Kidney (tissue), 14 donors: Measurements from ENCODE around the gene NOL6. TPM values are rescaled to one million over a fixed set of nuclear protein-coding genes. Genes with fewer than 3 reads are reported as not detected.
A peak's percentile ranks its signal among the peaks of the same experiment; 100 is the strongest.
"Not testable (repeated sequence)": the region's sequence is repeated elsewhere in the genome, so short reads cannot be mapped to it uniquely, and the experiment has no call there.

Experiments used
- DNase-seq, 5 donors: peaks; one replicate each; pipeline ENCODE4 v3.0.0-alpha.2; 2013 to 2020
- FAIRE-seq: peaks from 2 replicates; lab custom pipeline; 2012; peaks lifted over from hg19 to GRCh38; lab: Jason Lieb, UNC
- H3K27ac ChIP-seq, 2 donors: one replicate each; pipeline ENCODE4 v1.7.0; 2013; ENCODE audit warnings: low read depth in 2 of 2, low read length in 2 of 2, inconsistent platforms in 1 of 2
- H3K27me3 ChIP-seq: one replicate; pipeline ENCODE4 v1.7.1; 2013; ENCODE audit warnings: low read length, inconsistent platforms; ENCODE audit not compliant: control insufficient read depth, insufficient read depth
- H3K36me3 ChIP-seq, 3 donors: one replicate each; pipeline versions ENCODE4 v1.7.0 to v1.7.1; 2013; ENCODE audit warnings: low read length in 3 of 3, control low read depth in 1 of 3, inconsistent platforms in 1 of 3; ENCODE audit not compliant: insufficient read depth in 3 of 3, control insufficient read depth in 2 of 3
- H3K4me1 ChIP-seq, 3 donors: one replicate each; pipeline versions ENCODE4 v1.7.0 to v1.7.1; 2013; ENCODE audit warnings: low read length in 3 of 3, inconsistent platforms in 1 of 3, low read depth in 1 of 3; ENCODE audit not compliant: control insufficient read depth in 2 of 3, insufficient read depth in 2 of 3
- H3K4me3 ChIP-seq, 3 donors: one replicate each; pipeline versions ENCODE4 v1.7.0 to v1.8.1; 2013; ENCODE audit warnings: low read length in 3 of 3, control low read depth in 1 of 3, inconsistent platforms in 1 of 3
- H3K9ac ChIP-seq, 3 donors: one replicate each; pipeline versions ENCODE4 v1.7.0 to v1.7.1; 2013; ENCODE audit warnings: low read length in 3 of 3, control low read depth in 1 of 3, inconsistent platforms in 1 of 3
- H3K9me3 ChIP-seq, 3 donors: one replicate each; pipeline versions ENCODE4 v1.7.0 to v1.7.1; 2013; ENCODE audit warnings: low read length in 3 of 3, control low read depth in 1 of 3, inconsistent platforms in 1 of 3; ENCODE audit not compliant: control insufficient read depth in 2 of 3, insufficient read depth in 1 of 3
- intact Hi-C: fragments of 100-400 bp; cut with DNase I; formaldehyde crosslinking; loops from one replicate; pipeline ENCODE4 v1.11.1; 2022
- polyA plus RNA-seq: library from polyadenylated mRNA; stranded (reverse); fragments of 350-450 nt; fragmentation: Illumina TruSeq; extraction: RNeasy Lipid Tissue Mini Kit (QIAGEN cat#74804); gene quantifications from one replicate; pipeline ENCODE4 v1.2.3, GENCODE V29; 2014; ENCODE audit warnings: low read depth, low replicate concordance; ENCODE audit not compliant: insufficient read depth
- total RNA-seq: library from RNA; stranded (reverse); fragmentation: NEBNext Ultra II Directional; extraction: Animal tissue kit (Norgen Biotek cat#: 25700); gene quantifications from one replicate; pipeline ENCODE4 v1.2.1, GENCODE V29; 2021
- TF ChIP-seq, protein P1 (sequence below): IDR thresholded peaks from 3 replicates; pipeline ENCODE4 v1.5.1; 2012; ENCODE audit warnings: mild to moderate bottlenecking, moderate library complexity, borderline replicate concordance; ENCODE audit not compliant: insufficient read depth; ENCODE audit errors: extremely low read depth
- donor health status: control.
- donor health status: control.
- donor health status: control.
- donor health status: control.
- donor health status: control.
- donor health status: DM: yes; HTN: yes; CAD: no.
- donor health status: Normal renal cell carcinoma (clear cell type).

NOL6 gene
- total and polyA plus RNA-seq, 2 donors from 2014 or later = 10.8 to 32.8 TPM

DNA sequence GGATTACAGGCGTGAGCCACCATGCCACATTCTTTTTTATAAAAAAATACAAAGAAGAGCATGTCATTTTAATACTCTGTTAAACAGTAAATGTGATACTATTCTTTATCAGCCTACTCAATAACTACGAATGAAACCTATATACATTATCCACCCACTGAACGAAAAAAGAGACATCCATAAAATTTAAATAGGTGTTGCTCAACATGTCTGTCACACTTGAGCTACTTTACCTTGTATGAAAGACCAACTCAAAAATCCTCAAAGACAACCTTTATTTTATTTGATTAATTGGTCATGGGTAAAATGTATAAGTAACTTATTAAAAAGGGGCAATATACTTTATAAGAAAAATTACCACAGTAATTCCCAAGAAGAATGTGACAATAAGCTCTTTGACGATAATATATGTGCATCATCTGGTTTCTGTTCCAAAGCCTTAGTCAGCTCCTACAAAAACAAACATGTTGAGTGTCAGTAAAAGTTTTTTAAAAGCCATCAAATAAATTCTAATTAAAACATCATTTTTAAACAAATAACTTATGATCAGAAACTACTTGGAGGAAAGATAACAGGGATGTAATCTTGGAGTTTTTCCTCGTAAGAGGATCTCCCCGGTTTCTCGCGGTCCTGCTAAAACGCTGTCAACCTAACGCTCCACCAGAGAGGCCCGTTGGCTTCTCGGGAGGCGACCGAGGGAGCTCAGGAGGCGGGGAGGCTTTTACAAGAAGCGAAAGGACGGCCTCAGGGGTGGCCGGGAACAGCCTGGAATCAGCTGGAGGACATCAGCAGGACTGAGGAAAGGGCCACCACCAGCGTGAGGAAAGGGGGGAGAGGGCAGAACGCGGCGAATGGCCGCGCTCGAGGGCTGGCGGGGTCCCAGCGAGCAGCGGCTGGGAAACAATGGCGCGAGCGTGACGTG lies 36.8 kb upstream of the NOL6 start:
- Histone ChIP-seq H3K27me3 (no peaks in the 10 kb centered on the region), H3K36me3 (no peaks in the 10 kb centered on the region), H3K9me3 (peaks cover 0 to 7% (median 0%) of the 10 kb centered on the region in 3 donors), H3K4me1 (no peaks in the 10 kb centered on the region), H3K4me3 (peak overlapping the region; percentile 71 to 79 (median 77)), H3K27ac (peak overlapping the region; percentile 67 to 81), H3K9ac (peak overlapping the region; percentile 59 to 87 (median 73))
- TF ChIP-seq, protein P1, sequence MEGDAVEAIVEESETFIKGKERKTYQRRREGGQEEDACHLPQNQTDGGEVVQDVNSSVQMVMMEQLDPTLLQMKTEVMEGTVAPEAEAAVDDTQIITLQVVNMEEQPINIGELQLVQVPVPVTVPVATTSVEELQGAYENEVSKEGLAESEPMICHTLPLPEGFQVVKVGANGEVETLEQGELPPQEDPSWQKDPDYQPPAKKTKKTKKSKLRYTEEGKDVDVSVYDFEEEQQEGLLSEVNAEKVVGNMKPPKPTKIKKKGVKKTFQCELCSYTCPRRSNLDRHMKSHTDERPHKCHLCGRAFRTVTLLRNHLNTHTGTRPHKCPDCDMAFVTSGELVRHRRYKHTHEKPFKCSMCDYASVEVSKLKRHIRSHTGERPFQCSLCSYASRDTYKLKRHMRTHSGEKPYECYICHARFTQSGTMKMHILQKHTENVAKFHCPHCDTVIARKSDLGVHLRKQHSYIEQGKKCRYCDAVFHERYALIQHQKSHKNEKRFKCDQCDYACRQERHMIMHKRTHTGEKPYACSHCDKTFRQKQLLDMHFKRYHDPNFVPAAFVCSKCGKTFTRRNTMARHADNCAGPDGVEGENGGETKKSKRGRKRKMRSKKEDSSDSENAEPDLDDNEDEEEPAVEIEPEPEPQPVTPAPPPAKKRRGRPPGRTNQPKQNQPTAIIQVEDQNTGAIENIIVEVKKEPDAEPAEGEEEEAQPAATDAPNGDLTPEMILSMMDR = no peak
- FAIRE-seq = peak; percentile 70
- intact Hi-C loops = no loop called here
- DNase-seq = peak; percentile 77 to 91 (median 86)

DNA sequence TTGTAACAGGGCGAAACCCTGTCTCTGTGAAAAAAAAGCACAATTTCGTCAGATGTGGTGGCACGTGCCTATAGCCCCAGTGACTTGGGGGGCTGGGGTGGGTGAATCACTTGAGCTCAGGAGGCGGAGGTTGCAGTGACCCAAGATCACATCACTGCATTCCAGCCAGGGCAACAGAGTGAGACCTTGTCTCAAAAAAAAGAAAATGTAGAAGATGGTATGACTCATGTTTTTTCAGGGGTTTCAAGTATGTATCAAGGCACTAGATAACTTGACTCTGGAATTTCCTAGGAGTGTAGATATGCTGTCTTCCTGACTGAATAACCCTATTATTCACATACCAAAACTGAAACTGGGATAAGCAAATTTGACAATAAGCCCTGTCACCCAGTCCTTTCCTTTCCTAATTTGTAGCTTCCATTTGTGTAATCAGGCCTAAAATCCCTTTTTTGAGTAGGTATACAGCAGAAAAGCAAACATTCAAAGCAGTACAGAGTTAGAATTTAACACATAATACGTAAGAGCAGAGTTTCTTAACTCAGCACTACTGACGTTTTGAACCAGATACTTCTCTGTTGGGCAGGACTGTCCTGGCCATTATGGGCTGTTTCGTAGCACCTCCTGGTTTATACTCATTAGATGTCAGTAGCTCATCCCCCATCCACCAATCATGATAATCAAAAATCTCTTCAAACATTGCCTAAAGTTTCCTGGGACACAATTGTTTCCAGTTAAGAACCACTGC lies 33.1 kb upstream of the NOL6 start:
- H3K4me1 ChIP-seq = no peaks in the 10 kb centered on the region
- no peak for FAIRE-seq
- peak overlapping the region in 1 of 2 donors; percentile 52 for H3K27ac ChIP-seq
- H3K4me3 ChIP-seq = no peak overlapping the region
- no peaks in the 10 kb centered on the region for H3K9me3 ChIP-seq
- TF ChIP-seq, protein P1 = no peak
- H3K9ac ChIP-seq = no peak overlapping the region
- intact Hi-C loops = no loop called here
- H3K36me3 ChIP-seq = no peaks in the 10 kb centered on the region
- no peaks in the 10 kb centered on the region for H3K27me3 ChIP-seq
- DNase-seq = no peak

DNA sequence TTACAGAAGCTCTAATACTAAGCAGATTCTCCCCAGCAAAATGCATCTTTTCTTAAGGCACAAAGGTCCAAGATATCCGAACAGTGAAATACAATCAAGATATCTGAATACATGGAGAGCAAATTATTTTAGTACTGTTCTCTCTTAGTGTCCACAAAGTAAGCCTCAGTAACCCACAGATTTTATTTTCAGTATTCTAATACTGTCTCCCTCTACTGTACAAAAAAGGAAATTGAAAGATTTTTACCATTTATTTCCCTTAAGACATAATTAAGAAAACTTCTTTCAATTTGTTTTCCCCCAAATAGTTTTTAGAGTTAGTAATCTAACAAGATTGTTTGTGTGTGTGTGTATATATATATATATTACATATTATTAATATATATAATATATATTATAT lies 24.7 kb upstream of the NOL6 start:
- TF ChIP-seq, protein P1 = no peak
- FAIRE-seq = peak; percentile 98

DNA sequence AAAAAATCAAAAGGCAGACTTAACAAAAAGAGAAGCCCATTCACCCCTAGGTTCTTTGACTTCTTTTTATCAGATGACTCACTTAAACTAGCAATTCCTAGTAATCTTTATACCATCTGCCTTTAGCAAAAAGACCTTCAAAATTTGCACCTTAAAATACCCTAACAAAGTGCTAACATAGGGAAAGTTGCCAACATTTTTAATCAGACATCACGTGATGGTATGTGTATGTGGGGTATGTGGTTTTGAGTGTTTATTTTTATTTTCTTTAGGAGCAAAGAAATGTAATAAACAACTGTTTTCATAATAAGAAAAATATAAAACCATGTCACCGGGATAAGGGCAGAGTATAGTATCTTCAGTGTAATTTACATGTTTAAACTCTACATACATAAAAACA lies 20.1 kb upstream of the NOL6 start:
- H3K9ac ChIP-seq, intact Hi-C loops, H3K4me1 ChIP-seq, H3K9me3 ChIP-seq, H3K4me3 ChIP-seq, FAIRE-seq, H3K27ac ChIP-seq, H3K27me3 ChIP-seq, DNase-seq, H3K36me3 ChIP-seq: not testable (repeated sequence)

More for the DNA sequence above, 24.7 kb upstream of the NOL6 start:
- Histone ChIP-seq H3K36me3 (no peaks in the 10 kb centered on the region), H3K4me3 (no peak overlapping the region), H3K27me3 (no peaks in the 10 kb centered on the region), H3K4me1 (no peaks in the 10 kb centered on the region), H3K27ac (no peak overlapping the region), H3K9me3 (no peaks in the 10 kb centered on the region), H3K9ac (no peak overlapping the region)
- intact Hi-C loops = no loop called here
- DNase-seq = peak in 1 of 5 donors; percentile 20
